Trophoblast cell (in vitro differentiated cells and primary cell): ENCODE measurements around the gene QSOX1.

Experiments used
- DNase-seq, 2 donors: peaks; one replicate each; pipeline ENCODE4 v3.0.0-alpha.2; 2016
- H2AFZ ChIP-seq: 2 replicates; pipeline ENCODE4 v1.6.1; 2013; ENCODE audit warnings: low read length, moderate library complexity, mild to moderate bottlenecking; ENCODE audit not compliant: insufficient read depth, poor library complexity
- H2AK5ac ChIP-seq: 2 replicates; pipeline ENCODE4 v1.6.1; 2013; ENCODE audit warnings: mild to moderate bottlenecking, low read length
- H2BK120ac ChIP-seq: 2 replicates; pipeline ENCODE4 v1.6.1; 2013; ENCODE audit warnings: low read length, mild to moderate bottlenecking, moderate library complexity; ENCODE audit not compliant: insufficient read depth, poor library complexity
- H2BK12ac ChIP-seq: 2 replicates; pipeline ENCODE4 v1.6.1; 2013; ENCODE audit warnings: mild to moderate bottlenecking, low read length, moderate library complexity
- H2BK5ac ChIP-seq: 2 replicates; pipeline ENCODE4 v1.6.1; 2013; ENCODE audit warnings: low read length, low read depth, moderate library complexity, mild to moderate bottlenecking; ENCODE audit not compliant: poor library complexity
- H3K14ac ChIP-seq: 2 replicates; pipeline ENCODE4 v1.6.1; 2013; ENCODE audit warnings: mild to moderate bottlenecking, low read length
- H3K18ac ChIP-seq: 2 replicates; pipeline ENCODE4 v1.6.1; 2013; ENCODE audit warnings: mild to moderate bottlenecking, low read length
- H3K23ac ChIP-seq: 2 replicates; pipeline ENCODE4 v1.6.1; 2013; ENCODE audit warnings: low read length
- H3K27ac ChIP-seq: 2 replicates; pipeline ENCODE4 v1.5.1; 2013; ENCODE audit warnings: low read depth, mild to moderate bottlenecking, inconsistent platforms, low read length, moderate library complexity
- H3K27me3 ChIP-seq: 2 replicates; pipeline ENCODE4 v1.6.1; 2013; ENCODE audit warnings: inconsistent platforms, mild to moderate bottlenecking, low read length, moderate library complexity; ENCODE audit not compliant: insufficient read depth
- H3K36me3 ChIP-seq, 2 experiments: 1 replicate in 1 of 2; 2 replicates in 1 of 2; pipeline ENCODE4 v1.6.1; 2013; ENCODE audit warnings: low read length in 2 of 2, mild to moderate bottlenecking in 2 of 2, moderate library complexity in 1 of 2; ENCODE audit not compliant: insufficient read depth in 2 of 2, control insufficient read depth in 1 of 2
- H3K4ac ChIP-seq: 2 replicates; pipeline ENCODE4 v1.6.1; 2013; ENCODE audit warnings: low read depth, mild to moderate bottlenecking, low read length, moderate library complexity
- H3K4me1 ChIP-seq, 2 experiments: 1 replicate in 1 of 2; 2 replicates in 1 of 2; pipeline ENCODE4 v1.6.1; 2013; ENCODE audit warnings: low read length in 2 of 2, mild to moderate bottlenecking in 2 of 2, moderate library complexity in 1 of 2; ENCODE audit not compliant: insufficient read depth in 2 of 2, control insufficient read depth in 1 of 2
- H3K4me2 ChIP-seq: 2 replicates; pipeline ENCODE4 v1.6.1; 2013; ENCODE audit warnings: inconsistent platforms, mild to moderate bottlenecking, low read length, moderate library complexity
- H3K4me3 ChIP-seq: 2 replicates; pipeline ENCODE4 v1.5.1; 2013; ENCODE audit warnings: mild to moderate bottlenecking, low read depth, low read length, inconsistent platforms
- H3K79me1 ChIP-seq: one replicate; pipeline ENCODE4 v1.6.1; 2013; ENCODE audit warnings: low read length
- H3K79me2 ChIP-seq: 2 replicates; pipeline ENCODE4 v1.6.1; 2013; ENCODE audit warnings: low read length, mild to moderate bottlenecking; ENCODE audit not compliant: control insufficient read depth, insufficient read depth, poor library complexity
- H3K9ac ChIP-seq: 2 replicates; pipeline ENCODE4 v1.6.1; 2013; ENCODE audit warnings: mild to moderate bottlenecking, low read length
- H3K9me3 ChIP-seq: 2 replicates; pipeline ENCODE4 v1.6.1; 2013; ENCODE audit warnings: low read depth, mild to moderate bottlenecking, control low read depth, inconsistent platforms, low read length; ENCODE audit not compliant: insufficient read depth
- H4K12ac ChIP-seq: 2 replicates; pipeline ENCODE4 v1.6.1; 2013; ENCODE audit warnings: low read depth, mild to moderate bottlenecking, low read length, moderate library complexity
- H4K8ac ChIP-seq: 2 replicates; pipeline ENCODE4 v1.6.1; 2013; ENCODE audit warnings: low read depth, mild to moderate bottlenecking, low read length, moderate library complexity
- H4K91ac ChIP-seq: one replicate; pipeline ENCODE4 v1.6.1; 2013; ENCODE audit warnings: low read depth, mild to moderate bottlenecking, low read length, moderate library complexity
- WGBS: extraction: QIAGEN DNeasy Blood & Tissue Kit; methylation state at CpG from one replicate; pipeline ENCODE4 v1.1.7; 2013; ENCODE audit warnings: missing lambda C conversion rate; ENCODE audit not compliant: insufficient read length, insufficient coverage; ENCODE audit errors: extremely low coverage; 5-methylcytosine and 5-hydroxymethylcytosine counted together

QSOX1 gene

GRCh38 chr1:180248176-180248575, 93.5 kb downstream of the QSOX1 start:
- Histone ChIP-seq H3K4me3 (no peak overlapping the region), H3K23ac (no peak overlapping the region), H3K9me3 (peaks cover 4% of the 10 kb centered on the region), H3K18ac (no peak overlapping the region), H3K4ac (no peak overlapping the region), H3K9ac (no peak overlapping the region), H2BK120ac (no peak overlapping the region), H3K27ac (no peak overlapping the region), H2AK5ac (no peak overlapping the region), H4K91ac (no peak overlapping the region), H3K4me1 (no peaks in the 10 kb centered on the region), H3K14ac (no peak overlapping the region), H2BK5ac (no peak overlapping the region), H2AFZ (no peak overlapping the region), H4K12ac (no peak overlapping the region), H3K4me2 (no peak overlapping the region), H2BK12ac (no peak overlapping the region), H3K36me3 (no peaks in the 10 kb centered on the region), H4K8ac (no peak overlapping the region), H3K27me3 (no peaks in the 10 kb centered on the region), H3K79me1 (no peaks in the 10 kb centered on the region), H3K79me2 (no peaks in the 10 kb centered on the region)
- no peak for DNase-seq
- no CpG with 5 or more reads among the region's 7 CpGs for WGBS

GRCh38 chr1:180248731-180249681, 94.3 kb downstream of the QSOX1 start:
- no peak overlapping the region for H3K14ac ChIP-seq
- H3K18ac ChIP-seq: no peak overlapping the region
- H2AK5ac ChIP-seq: no peak overlapping the region
- H3K79me1 ChIP-seq: no peaks in the 10 kb centered on the region
- no peaks in the 10 kb centered on the region for H3K27me3 ChIP-seq
- H2BK12ac ChIP-seq: no peak overlapping the region
- no peak overlapping the region for H4K91ac ChIP-seq
- H4K8ac ChIP-seq: no peak overlapping the region
- peaks cover 4% of the 10 kb centered on the region for H3K9me3 ChIP-seq
- H3K36me3 ChIP-seq: no peaks in the 10 kb centered on the region
- no peak overlapping the region for H2AFZ ChIP-seq
- H3K23ac ChIP-seq: no peak overlapping the region
- H3K9ac ChIP-seq: no peak overlapping the region
- WGBS: no CpG with 5 or more reads among the region's 11 CpGs
- H3K27ac ChIP-seq: no peak overlapping the region
- H3K79me2 ChIP-seq: no peaks in the 10 kb centered on the region
- H2BK120ac ChIP-seq: no peak overlapping the region
- no peak overlapping the region for H3K4ac ChIP-seq
- no peak overlapping the region for H2BK5ac ChIP-seq
- H3K4me1 ChIP-seq: no peaks in the 10 kb centered on the region
- no peak overlapping the region for H3K4me3 ChIP-seq
- H3K4me2 ChIP-seq: no peak overlapping the region
- DNase-seq: no peak
- no peak overlapping the region for H4K12ac ChIP-seq

- Histone ChIP-seq H3K4me1 (no peaks in the 10 kb centered on the region), H2BK12ac (no peak overlapping the region), H3K23ac (no peak overlapping the region), H3K14ac (no peak overlapping the region), H3K27ac (no peak overlapping the region), H4K8ac (no peak overlapping the region), H2AFZ (no peak overlapping the region), H2BK120ac (no peak overlapping the region), H3K4me3 (no peak overlapping the region), H2BK5ac (no peak overlapping the region), H2AK5ac (no peak overlapping the region), H3K9ac (no peak overlapping the region), H4K12ac (no peak overlapping the region), H3K18ac (no peak overlapping the region), H3K27me3 (no peaks in the 10 kb centered on the region), H4K91ac (no peak overlapping the region), H3K4ac (no peak overlapping the region), H3K9me3 (peaks cover 4% of the 10 kb centered on the region), H3K79me2 (no peaks in the 10 kb centered on the region), H3K79me1 (no peaks in the 10 kb centered on the region), H3K4me2 (no peak overlapping the region), H3K36me3 (no peaks in the 10 kb centered on the region)
- no CpG with 5 or more reads among the region's 13 CpGs for WGBS
- DNase-seq: no peak
These were observed 95.2 kb downstream of the QSOX1 start for GRCh38 chr1:180249725-180250498.

- no peak overlapping the region for H2AFZ ChIP-seq
- H3K27me3 ChIP-seq: no peaks in the 10 kb centered on the region
- H3K9me3 ChIP-seq: peaks cover 5% of the 10 kb centered on the region
- no peaks in the 10 kb centered on the region for H3K36me3 ChIP-seq
- no peak overlapping the region for H4K8ac ChIP-seq
- no peak overlapping the region for H2BK120ac ChIP-seq
- H2BK5ac ChIP-seq: no peak overlapping the region
- H2AK5ac ChIP-seq: no peak overlapping the region
- H4K91ac ChIP-seq: no peak overlapping the region
- no peak overlapping the region for H3K4me2 ChIP-seq
- H3K4me1 ChIP-seq: no peaks in the 10 kb centered on the region
- no peaks in the 10 kb centered on the region for H3K79me1 ChIP-seq
- H2BK12ac ChIP-seq: no peak overlapping the region
- H3K79me2 ChIP-seq: no peaks in the 10 kb centered on the region
- H3K23ac ChIP-seq: no peak overlapping the region
- H3K14ac ChIP-seq: no peak overlapping the region
- H4K12ac ChIP-seq: no peak overlapping the region
- no peak for DNase-seq
- no peak overlapping the region for H3K18ac ChIP-seq
- no peak overlapping the region for H3K27ac ChIP-seq
- no CpG with 5 or more reads among the region's 7 CpGs for WGBS
- no peak overlapping the region for H3K9ac ChIP-seq
- H3K4me3 ChIP-seq: no peak overlapping the region
- H3K4ac ChIP-seq: no peak overlapping the region
These were observed 95.8 kb downstream of the QSOX1 start for GRCh38 chr1:180250499-180250770.
